Natural killer cell (primary cell): ENCODE results near the gene FGD4. TPM values are rescaled to one million over a fixed set of nuclear protein-coding genes. Genes with fewer than 3 reads are reported as not detected.

ENCODE experiments used
- ATAC-seq, 3 donors: fragments of 150-1000 bp in 2 of 3; fragments of 200-7000 bp in 1 of 3; cut with Tn5 transposase; 1 replicate in 1 of 3; 2 replicates in 2 of 3; pipeline ENCODE4 v1.10.0; 2021; ENCODE audit warnings: mild to moderate bottlenecking in 2 of 3, moderate library complexity in 2 of 3
- DNase-seq, 2 donors: peaks; one replicate each; pipeline versions ENCODE4 v3.0.0 to v3.0.0-alpha.2; 2013 to 2021; ENCODE audit warnings: mixed read lengths in 1 of 2
- H3K27ac ChIP-seq: one replicate; pipeline ENCODE4 v1.5.1; 2013; ENCODE audit warnings: mild to moderate bottlenecking, low read length
- H3K27me3 ChIP-seq: one replicate; pipeline ENCODE4 v1.6.1; 2013; ENCODE audit warnings: low read length; ENCODE audit not compliant: control insufficient read depth, insufficient read depth
- H3K36me3 ChIP-seq: one replicate; pipeline ENCODE4 v1.6.1; 2013; ENCODE audit warnings: low read length; ENCODE audit not compliant: control insufficient read depth, insufficient read depth
- H3K4me1 ChIP-seq: one replicate; pipeline ENCODE4 v1.6.1; 2013; ENCODE audit warnings: low read length; ENCODE audit not compliant: control insufficient read depth, insufficient read depth
- H3K4me3 ChIP-seq: one replicate; pipeline ENCODE4 v1.5.1; 2013; ENCODE audit warnings: low read length
- H3K9me3 ChIP-seq: one replicate; pipeline ENCODE4 v1.6.1; 2013; ENCODE audit warnings: low read length; ENCODE audit not compliant: control insufficient read depth, insufficient read depth
- H3K27ac Mint-ChIP-seq, 2 donors: one replicate each; pipeline ENCODE4 v1.8.0; 2022; ENCODE audit warnings: mild to moderate bottlenecking in 2 of 2, mixed read lengths in 2 of 2, moderate library complexity in 1 of 2
- H3K27me3 Mint-ChIP-seq, 2 donors: one replicate each; pipeline ENCODE4 v1.8.0; 2022; ENCODE audit warnings: low read depth in 2 of 2, mixed read lengths in 2 of 2
- H3K36me3 Mint-ChIP-seq: one replicate; pipeline ENCODE4 v1.8.0; 2022; ENCODE audit warnings: mixed read lengths
- H3K4me1 Mint-ChIP-seq, 2 donors: one replicate each; pipeline ENCODE4 v1.8.0; 2022; ENCODE audit warnings: mixed read lengths in 2 of 2
- H3K4me3 Mint-ChIP-seq: one replicate; pipeline ENCODE4 v1.8.0; 2022; ENCODE audit warnings: mild to moderate bottlenecking, moderate library complexity, mixed read lengths
- H3K9me3 Mint-ChIP-seq, 2 donors: one replicate each; pipeline ENCODE4 v1.8.0; 2022; ENCODE audit warnings: mixed read lengths in 2 of 2
- CTCF ChIP-seq: fragments of 200-600 bp; IDR thresholded peaks from one replicate; pipeline ENCODE4 v1.8.0; 2022; ENCODE audit warnings: antibody characterized with exemption
- WGBS: methylation state at CpG from one replicate; pipeline ENCODE4 v1.1.7; 2013; ENCODE audit warnings: missing lambda C conversion rate; ENCODE audit not compliant: insufficient coverage; 5-methylcytosine and 5-hydroxymethylcytosine counted together
- intact Hi-C: fragments of 100-400 bp; cut with micrococcal nuclease; formaldehyde crosslinking; loops from one replicate; pipeline ENCODE4 v1.14.2; 2022
- total RNA-seq, 4 donors: library from RNA; stranded (reverse); fragments of 120-200 nt in 1 of 4; gene quantifications; one replicate each; pipeline versions ENCODE4 v1.2.3 to v1.2.4, GENCODE V29; 2013 to 2022

FGD4 gene
- total RNA-seq, 3 donors from 2014 or later (not counting 1 experiment from before 2014, with no cell fraction given): 0.68 to 3.5 (median 2.1) TPM

- H3K27me3 ChIP-seq: no peaks in the 10 kb centered on the region
- H3K4me1 ChIP-seq: peaks cover 31% of the 10 kb centered on the region
- H3K4me3 ChIP-seq: no peak overlapping the region
- H3K36me3 ChIP-seq: no peaks in the 10 kb centered on the region
- no peak overlapping the region for H3K4me3 Mint-ChIP-seq
- H3K9me3 Mint-ChIP-seq: no peaks in the 10 kb centered on the region
- H3K4me1 Mint-ChIP-seq: peaks cover 0 to 9% of the 10 kb centered on the region in 2 donors
- no peak overlapping the region for H3K27ac ChIP-seq
- DNase-seq: no peak
- H3K36me3 Mint-ChIP-seq: no peaks in the 10 kb centered on the region
- H3K27me3 Mint-ChIP-seq: no peaks in the 10 kb centered on the region
- no peak for ATAC-seq
- H3K9me3 ChIP-seq: no peaks in the 10 kb centered on the region
- WGBS: 71% methylated on average over 3 of the region's 4 CpGs
- intact Hi-C loops: no loop called here
- no peak for TF ChIP-seq CTCF
- H3K27ac Mint-ChIP-seq: no peak overlapping the region
Observed at GRCh38 chr12:32497864-32498263, 98.5 kb downstream of the FGD4 start.

GRCh38 chr12:32499048-32499447, 99.7 kb downstream of the FGD4 start:
- Mint-ChIP-seq H3K4me3 (no peak overlapping the region), H3K4me1 (peaks cover 0 to 9% of the 10 kb centered on the region in 2 donors), H3K27ac (no peak overlapping the region), H3K9me3 (no peaks in the 10 kb centered on the region), H3K27me3 (no peaks in the 10 kb centered on the region), H3K36me3 (no peaks in the 10 kb centered on the region)
- TF ChIP-seq CTCF: no peak
- H3K36me3 ChIP-seq: no peaks in the 10 kb centered on the region
- no peaks in the 10 kb centered on the region for H3K9me3 ChIP-seq
- H3K4me1 ChIP-seq: peaks cover 24% of the 10 kb centered on the region
- 95% methylated on average over 6 of the region's 6 CpGs for WGBS
- no peak for DNase-seq
- no peaks in the 10 kb centered on the region for H3K27me3 ChIP-seq
- H3K4me3 ChIP-seq: no peak overlapping the region
- H3K27ac ChIP-seq: no peak overlapping the region
- intact Hi-C loops: no loop called here
- ATAC-seq: no peak

- Mint-ChIP-seq H3K4me1 (peaks cover 0 to 9% of the 10 kb centered on the region in 2 donors), H3K36me3 (no peaks in the 10 kb centered on the region), H3K4me3 (no peak overlapping the region), H3K9me3 (no peaks in the 10 kb centered on the region), H3K27me3 (no peaks in the 10 kb centered on the region), H3K27ac (no peak overlapping the region)
- Histone ChIP-seq H3K27ac (no peak overlapping the region), H3K36me3 (no peaks in the 10 kb centered on the region), H3K27me3 (no peaks in the 10 kb centered on the region), H3K4me3 (no peak overlapping the region), H3K9me3 (no peaks in the 10 kb centered on the region), H3K4me1 (peaks cover 10% of the 10 kb centered on the region)
- no peak for TF ChIP-seq CTCF
- ATAC-seq (no peak), DNase-seq (no peak)
- WGBS: 91% methylated on average over 6 of the region's 6 CpGs
- intact Hi-C loops: no loop called here
Observed at GRCh38 chr12:32501835-32502333, 102.5 kb downstream of the FGD4 start.
